RWPE1 (cell line): ENCODE results near the gene KCTD3.

Experiments used
- CTCF ChIA-PET: fragments of 350-600 bp; sonication (Branson Sonifier 250); formaldehyde crosslinking; extraction: SDS; loops from one replicate; lab custom pipeline; 2021; lab: Yijun Ruan, JAX
- POLR2A ChIA-PET: fragments of 400-600 bp; formaldehyde crosslinking; extraction: SDS; loops from one replicate; lab custom pipeline; 2020; ENCODE audit warnings: antibody characterized with exemption; ENCODE audit not compliant: low non-redundant PET; lab: Yijun Ruan, JAX
- DNase-seq: peaks from one replicate; pipeline ENCODE4 v3.0.0; 2012; ENCODE audit warnings: low spot score
- H3K27ac ChIP-seq: fragments of 450-650 bp; 2 replicates; pipeline ENCODE4 v1.5.1; 2017
- CTCF ChIP-seq: fragments of 450-650 bp; conservative IDR thresholded peaks from 2 replicates; pipeline ENCODE4 v1.5.1; 2017; ENCODE audit warnings: low read depth, mild to moderate bottlenecking

KCTD3 gene

GRCh38 chr1:215652371-215652770, 85.3 kb downstream of the KCTD3 start:
- no peak overlapping the region for H3K27ac ChIP-seq
- DNase-seq: no peak
- ChIA-PET CTCF (no interaction called here), POLR2A (no interaction called here)
- no peak for TF ChIP-seq CTCF

DNA sequence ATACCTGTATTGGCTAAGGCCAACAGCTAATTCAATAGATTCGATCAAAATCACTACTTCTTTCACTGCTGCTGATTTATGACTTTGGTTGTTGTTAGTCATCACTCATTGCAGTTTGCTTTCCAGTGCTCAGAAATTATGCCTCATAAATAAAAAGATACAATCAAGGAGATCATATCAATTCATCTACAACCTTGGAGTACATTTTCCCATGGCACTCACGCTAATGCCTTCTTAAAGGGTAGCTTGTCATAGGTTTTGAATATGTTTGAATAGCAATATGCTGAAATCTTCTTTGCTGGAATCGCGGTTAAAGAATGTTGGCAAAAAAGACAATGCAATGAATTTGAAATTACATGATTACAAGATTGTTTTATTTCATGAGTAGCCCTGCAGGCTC, 89.9 kb downstream of the KCTD3 start:
- ChIA-PET POLR2A (no interaction called here), CTCF (no interaction called here)
- TF ChIP-seq CTCF: no peak
- H3K27ac ChIP-seq: no peak overlapping the region
- DNase-seq: no peak

DNA sequence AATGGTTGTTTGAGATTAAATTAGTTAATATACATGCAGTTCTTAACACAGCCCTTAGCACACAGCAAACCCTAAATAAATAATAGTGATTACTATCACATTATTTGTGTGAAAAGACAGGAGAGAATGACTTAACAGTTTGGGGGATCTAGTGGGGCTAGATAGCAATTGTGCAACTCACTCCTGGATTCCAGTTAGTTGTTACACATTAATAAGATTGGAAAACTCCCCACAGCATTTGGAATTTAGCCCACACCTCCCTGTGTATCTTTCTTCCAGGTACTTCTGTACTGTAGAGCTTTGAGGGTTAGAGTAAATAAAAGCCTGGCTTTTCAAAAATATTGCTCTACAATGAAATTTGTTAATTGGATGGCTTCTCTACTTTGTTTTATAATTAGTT, 93.2 kb downstream of the KCTD3 start:
- POLR2A ChIA-PET: no interaction called here
- H3K27ac ChIP-seq: no peak overlapping the region
- CTCF ChIA-PET: no interaction called here
- DNase-seq: no peak
- no peak for TF ChIP-seq CTCF

GRCh38 chr1:215661033-215661432, 93.9 kb downstream of the KCTD3 start:
- no peak for TF ChIP-seq CTCF
- ChIA-PET POLR2A (interaction anchor here (0.5 kb wide), 1 partner anchor 239 kb away, joined by 3 read pairs; no protein-coding TSS in a partner anchor), CTCF (no interaction called here)
- no peak overlapping the region for H3K27ac ChIP-seq
- DNase-seq: no peak

- TF ChIP-seq CTCF: no peak
- no peak for DNase-seq
- ChIA-PET POLR2A (no interaction called here), CTCF (no interaction called here)
- no peak overlapping the region for H3K27ac ChIP-seq
Observed at GRCh38 chr1:215665215-215665614, 98.1 kb downstream of the KCTD3 start.

DNA sequence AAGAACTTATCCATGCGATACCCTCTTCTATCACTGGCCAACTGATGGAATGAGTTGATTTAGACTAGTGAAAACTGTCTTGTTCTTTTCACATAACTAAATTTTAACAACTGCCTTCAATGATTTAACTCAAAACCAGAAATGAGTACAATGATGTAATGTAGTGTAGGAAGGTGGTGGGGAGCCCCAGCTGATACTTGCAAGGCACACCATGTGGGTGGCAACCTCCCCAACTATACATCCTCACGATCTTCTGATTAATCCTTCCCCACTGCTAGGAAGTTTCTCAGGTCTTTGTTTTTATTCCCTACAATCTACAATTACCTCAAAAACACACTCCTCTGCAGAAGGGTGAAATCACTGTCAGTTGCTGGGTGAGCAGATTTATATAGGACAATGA, 100.7 kb downstream of the KCTD3 start:
- TF ChIP-seq CTCF: no peak
- ChIA-PET CTCF (interaction anchor here (0.9 kb wide), 1 partner anchor 12 kb away, joined by 3 read pairs; no protein-coding TSS in a partner anchor), POLR2A (no interaction called here)
- H3K27ac ChIP-seq: no peak overlapping the region
- DNase-seq: no peak
